Lung (tissue), 12 donors: Measurements from ENCODE around the gene NIPBL. TPM values are rescaled to one million over a fixed set of nuclear protein-coding genes. Genes with fewer than 3 reads are reported as not detected.

ENCODE experiments used
- ATAC-seq: fragments of 200-7000 bp; cut with Tn5 transposase; one replicate; pipeline ENCODE4 v1.9.1; 2020; ENCODE audit warnings: moderate number of reproducible peaks; ENCODE audit not compliant: insufficient read depth, low FRiP score
- DNase-seq, 3 donors: peaks; one replicate each; pipeline ENCODE4 v3.0.0-alpha.2; 2013 to 2017
- H3K27ac ChIP-seq, 2 donors: one replicate each; pipeline ENCODE4 v1.5.1; 2013; ENCODE audit warnings: mild to moderate bottlenecking in 2 of 2, moderate library complexity in 2 of 2, control low read depth in 1 of 2, inconsistent platforms in 1 of 2, low read depth in 1 of 2, low read length in 1 of 2
- H3K27me3 ChIP-seq, 3 donors: one replicate each; pipeline ENCODE4 v1.5.1; 2013; ENCODE audit warnings: low read length in 2 of 3; ENCODE audit not compliant: control insufficient read depth in 3 of 3, insufficient read depth in 3 of 3
- H3K36me3 ChIP-seq, 4 donors: one replicate each; pipeline ENCODE4 v1.5.1; 2013; ENCODE audit warnings: low read length in 4 of 4, mild to moderate bottlenecking in 1 of 4, moderate library complexity in 1 of 4; ENCODE audit not compliant: control insufficient read depth in 4 of 4, insufficient read depth in 4 of 4
- H3K4me1 ChIP-seq, 5 donors: one replicate each; pipeline ENCODE4 v1.5.1; 2013; ENCODE audit warnings: low read length in 5 of 5, mild to moderate bottlenecking in 2 of 5, moderate library complexity in 1 of 5; ENCODE audit not compliant: control insufficient read depth in 5 of 5, insufficient read depth in 5 of 5
- H3K4me3 ChIP-seq: one replicate; pipeline ENCODE4 v1.5.1; 2013; ENCODE audit warnings: mild to moderate bottlenecking, control low read depth, moderate library complexity
- H3K9ac ChIP-seq, 2 donors: one replicate each; pipeline ENCODE4 v1.5.1; 2013; ENCODE audit warnings: low read length in 2 of 2, control low read depth in 1 of 2; ENCODE audit not compliant: insufficient read depth in 1 of 2
- H3K9me3 ChIP-seq, 4 donors: one replicate each; pipeline ENCODE4 v1.5.1; 2013; ENCODE audit warnings: low read length in 3 of 4, mild to moderate bottlenecking in 1 of 4, moderate library complexity in 1 of 4; ENCODE audit not compliant: control insufficient read depth in 4 of 4, insufficient read depth in 3 of 4
- WGBS, 2 donors: extraction: QIAGEN DNeasy Blood & Tissue Kit; methylation state at CpG; one replicate each; pipeline ENCODE4 v1.1.7; 2013; 5-methylcytosine and 5-hydroxymethylcytosine counted together
- polyA plus RNA-seq, 2 donors: library from polyadenylated mRNA; stranded (reverse); fragments of 200-250 nt; gene quantifications; one replicate each; pipeline ENCODE4 v1.2.1, GENCODE V29; 2013
- total RNA-seq, 2 donors: library from RNA; depleted of rRNA in 1 of 2; stranded (reverse); fragments of >200 nt in 1 of 2; gene quantifications; one replicate each; pipeline ENCODE4 v1.2.1, GENCODE V29; 2014 to 2021
- TF ChIP-seq, protein P1 (sequence below): IDR thresholded peaks from 2 replicates; pipeline ENCODE4 v1.5.1; 2012; ENCODE audit warnings: mild to moderate bottlenecking; ENCODE audit errors: control extremely low read depth, extremely low read depth
- donor health status: control.
- donor health status: control.
- donor health status: Bipolar disorder and iron deficiency.
- donor health status: healthy.
- donor health status: DM: yes; HTN: yes; CAD: no.

NIPBL gene
- total and polyA plus RNA-seq, 4 donors, result 13.7 to 124 (median 32.4) TPM

GRCh38 chr5:36885566-36886485, 9.3 kb downstream of the NIPBL start:
- TF ChIP-seq, protein P1, sequence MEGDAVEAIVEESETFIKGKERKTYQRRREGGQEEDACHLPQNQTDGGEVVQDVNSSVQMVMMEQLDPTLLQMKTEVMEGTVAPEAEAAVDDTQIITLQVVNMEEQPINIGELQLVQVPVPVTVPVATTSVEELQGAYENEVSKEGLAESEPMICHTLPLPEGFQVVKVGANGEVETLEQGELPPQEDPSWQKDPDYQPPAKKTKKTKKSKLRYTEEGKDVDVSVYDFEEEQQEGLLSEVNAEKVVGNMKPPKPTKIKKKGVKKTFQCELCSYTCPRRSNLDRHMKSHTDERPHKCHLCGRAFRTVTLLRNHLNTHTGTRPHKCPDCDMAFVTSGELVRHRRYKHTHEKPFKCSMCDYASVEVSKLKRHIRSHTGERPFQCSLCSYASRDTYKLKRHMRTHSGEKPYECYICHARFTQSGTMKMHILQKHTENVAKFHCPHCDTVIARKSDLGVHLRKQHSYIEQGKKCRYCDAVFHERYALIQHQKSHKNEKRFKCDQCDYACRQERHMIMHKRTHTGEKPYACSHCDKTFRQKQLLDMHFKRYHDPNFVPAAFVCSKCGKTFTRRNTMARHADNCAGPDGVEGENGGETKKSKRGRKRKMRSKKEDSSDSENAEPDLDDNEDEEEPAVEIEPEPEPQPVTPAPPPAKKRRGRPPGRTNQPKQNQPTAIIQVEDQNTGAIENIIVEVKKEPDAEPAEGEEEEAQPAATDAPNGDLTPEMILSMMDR, result no peak
- Histone ChIP-seq H3K36me3 (peaks cover 0 to 10% (median 4%) of the 10 kb centered on the region in 4 donors), H3K4me1 (peaks cover 0 to 12% (median 8%) of the 10 kb centered on the region in 5 donors), H3K27ac (no peak overlapping the region), H3K9ac (no peak overlapping the region), H3K27me3 (no peaks in the 10 kb centered on the region), H3K9me3 (no peaks in the 10 kb centered on the region), H3K4me3 (no peak overlapping the region)
- no peak for ATAC-seq
- no peak for DNase-seq
- 89 to 90% methylated on average over 18 of the region's 18 CpGs for WGBS, 2 donors

- 87 to 93% methylated on average over 3 of the region's 3 CpGs for WGBS, 2 donors
- H3K9ac ChIP-seq, result no peak overlapping the region
- H3K4me3 ChIP-seq, result no peak overlapping the region
- H3K27me3 ChIP-seq, result no peaks in the 10 kb centered on the region
- H3K36me3 ChIP-seq, result peaks cover 0 to 16% (median 4%) of the 10 kb centered on the region in 4 donors
- TF ChIP-seq, protein P1, result no peak
- peaks cover 0 to 12% (median 8%) of the 10 kb centered on the region in 5 donors for H3K4me1 ChIP-seq
- H3K9me3 ChIP-seq, result no peaks in the 10 kb centered on the region
- ATAC-seq, result no peak
- no peak overlapping the region for H3K27ac ChIP-seq
- no peak for DNase-seq
Observed at GRCh38 chr5:36886791-36887190, 10.2 kb downstream of the NIPBL start.

- Histone ChIP-seq H3K27me3 (no peaks in the 10 kb centered on the region), H3K27ac (no peak overlapping the region), H3K4me1 (peaks cover 0 to 12% (median 5%) of the 10 kb centered on the region in 5 donors), H3K36me3 (peaks cover 0 to 18% (median 4%) of the 10 kb centered on the region in 4 donors), H3K4me3 (no peak overlapping the region), H3K9ac (no peak overlapping the region), H3K9me3 (no peaks in the 10 kb centered on the region)
- TF ChIP-seq, protein P1, result no peak
- no peak for ATAC-seq
- DNase-seq, result no peak
Observed at GRCh38 chr5:36887532-36887931, 11.0 kb downstream of the NIPBL start.
